Measurements from ENCODE around the gene SLC18A2. TPM values are rescaled to one million over a fixed set of nuclear protein-coding genes. Genes with fewer than 3 reads are reported as not detected.

The SLC18A2 gene
- total RNA-seq, 2 donors from 2014 or later: 0.24 TPM

GRCh38 chr10:117261501-117261900 is 20.6 kb downstream of the SLC18A2 start:
- Mint-ChIP-seq H3K4me1 (peaks cover 26% of the 10 kb centered on the region), H3K4me3 (no peak overlapping the region), H3K27me3 (ENCODE audit: insufficient read depth) (no peaks in the 10 kb centered on the region), H3K36me3 (ENCODE audit: low read depth) (no peaks in the 10 kb centered on the region), H3K9me3 (no peaks in the 10 kb centered on the region), H3K27ac (no peak overlapping the region)
- no peaks in the 10 kb centered on the region for H3K27me3 ChIP-seq (ENCODE audit: control insufficient read depth, insufficient read depth, low read length, poor library complexity, severe bottlenecking)
- no peak overlapping the region for H3K4me3 ChIP-seq (ENCODE audit: low read length)
- H3K4me1 ChIP-seq (ENCODE audit: control insufficient read depth, insufficient read depth, low read length): peaks cover 7% of the 10 kb centered on the region
- no peaks in the 10 kb centered on the region for H3K36me3 ChIP-seq (ENCODE audit: control insufficient read depth, insufficient read depth, low read length)
- no peaks in the 10 kb centered on the region for H3K9me3 ChIP-seq (ENCODE audit: control insufficient read depth, low read length)
- no peak overlapping the region for H3K9ac ChIP-seq (ENCODE audit: extremely low read depth, low read length, poor library complexity, severe bottlenecking)
- peak; percentile 72 for DNase-seq
- WGBS, 2 experiments (ENCODE audit: insufficient coverage in 1 of 2, insufficient read length in 1 of 2): 82 to 100% methylated on average over 2 to 3 of the region's 3 CpGs
- TF ChIP-seq CTCF (conservative IDR thresholded peaks at IDR 0.05): no peak
- no peak overlapping the region for H3K27ac ChIP-seq (ENCODE audit: low read depth, low read length)

- Mint-ChIP-seq H3K9me3 (no peaks in the 10 kb centered on the region), H3K27me3 (ENCODE audit: insufficient read depth) (no peaks in the 10 kb centered on the region), H3K4me3 (no peak overlapping the region), H3K36me3 (ENCODE audit: low read depth) (no peaks in the 10 kb centered on the region), H3K27ac (no peak overlapping the region), H3K4me1 (peaks cover 26% of the 10 kb centered on the region)
- 88 to 94% methylated on average over 9 to 10 of the region's 10 CpGs for WGBS, 2 experiments (ENCODE audit: insufficient coverage in 1 of 2, insufficient read length in 1 of 2)
- no peak overlapping the region for H3K9ac ChIP-seq (ENCODE audit: extremely low read depth, low read length, poor library complexity, severe bottlenecking)
- no peaks in the 10 kb centered on the region for H3K9me3 ChIP-seq (ENCODE audit: control insufficient read depth, low read length)
- H3K4me3 ChIP-seq (ENCODE audit: low read length): no peak overlapping the region
- H3K4me1 ChIP-seq (ENCODE audit: control insufficient read depth, insufficient read depth, low read length): peaks cover 7% of the 10 kb centered on the region
- no peaks in the 10 kb centered on the region for H3K27me3 ChIP-seq (ENCODE audit: control insufficient read depth, insufficient read depth, low read length, poor library complexity, severe bottlenecking)
- TF ChIP-seq CTCF (conservative IDR thresholded peaks at IDR 0.05): peak; percentile 17
- no peak for DNase-seq
- H3K27ac ChIP-seq (ENCODE audit: low read depth, low read length): no peak overlapping the region
- H3K36me3 ChIP-seq (ENCODE audit: control insufficient read depth, insufficient read depth, low read length): no peaks in the 10 kb centered on the region
Observed at GRCh38 chr10:117262291-117262902, 21.5 kb downstream of the SLC18A2 start.

- no peak overlapping the region for H3K27ac Mint-ChIP-seq
- TF ChIP-seq CTCF (conservative IDR thresholded peaks at IDR 0.05): no peak
- H3K27me3 Mint-ChIP-seq (ENCODE audit: insufficient read depth): no peaks in the 10 kb centered on the region
- H3K9me3 ChIP-seq (ENCODE audit: control insufficient read depth, low read length): no peaks in the 10 kb centered on the region
- H3K36me3 ChIP-seq (ENCODE audit: control insufficient read depth, insufficient read depth, low read length): no peaks in the 10 kb centered on the region
- 61 to 74% methylated on average over 5 to 7 of the region's 7 CpGs for WGBS, 2 experiments (ENCODE audit: insufficient coverage in 1 of 2, insufficient read length in 1 of 2)
- H3K4me3 Mint-ChIP-seq: no peak overlapping the region
- DNase-seq: no peak
- H3K36me3 Mint-ChIP-seq (ENCODE audit: low read depth): no peaks in the 10 kb centered on the region
- H3K4me3 ChIP-seq (ENCODE audit: low read length): no peak overlapping the region
- H3K9me3 Mint-ChIP-seq: no peaks in the 10 kb centered on the region
- H3K9ac ChIP-seq (ENCODE audit: extremely low read depth, low read length, poor library complexity, severe bottlenecking): no peak overlapping the region
- peaks cover 21% of the 10 kb centered on the region for H3K4me1 Mint-ChIP-seq
- H3K27ac ChIP-seq (ENCODE audit: low read depth, low read length): no peak overlapping the region
- H3K4me1 ChIP-seq (ENCODE audit: control insufficient read depth, insufficient read depth, low read length): peaks cover 7% of the 10 kb centered on the region
- no peaks in the 10 kb centered on the region for H3K27me3 ChIP-seq (ENCODE audit: control insufficient read depth, insufficient read depth, low read length, poor library complexity, severe bottlenecking)
Observed at GRCh38 chr10:117262903-117263293, 22.0 kb downstream of the SLC18A2 start.

Measured in endodermal cell (in vitro differentiated cells).